ENCODE measurements around the gene HOXB1. TPM values are rescaled to one million over a fixed set of nuclear protein-coding genes. Genes with fewer than 3 reads are reported as not detected.
A peak's percentile ranks its signal among the peaks of the same experiment; 100 is the strongest.

The HOXB1 gene
- total and polyA plus RNA-seq, 2 of the 13 experiments (the other 11 are each of a cell fraction or from before 2014, with no cell fraction given): not detected

DNA sequence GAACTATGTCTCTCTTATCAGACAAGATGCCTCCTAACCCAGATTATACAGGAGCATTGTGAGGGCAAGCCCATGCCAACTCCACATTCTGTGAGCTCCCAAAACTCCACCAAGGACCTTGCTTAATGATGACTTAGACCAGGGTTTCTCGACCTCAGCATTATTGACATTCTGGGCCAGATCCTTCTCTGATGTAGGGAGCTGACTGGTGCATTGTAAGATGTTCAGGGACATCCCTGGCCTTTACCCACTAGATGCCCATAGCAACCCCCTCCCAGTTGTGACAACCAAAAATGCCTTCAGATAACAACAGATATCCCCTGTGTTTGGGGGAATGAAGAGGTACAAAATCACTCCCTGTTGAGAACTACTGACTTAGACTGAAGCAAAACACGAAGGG is 43.6 kb downstream of the HOXB1 start:
- intact Hi-C loops (cut with micrococcal nuclease; ENCODE audit: unreplicated experiment): no loop called here
- Histone ChIP-seq H3K36me3 (replicated peaks in 1 of 2; ENCODE audit: control insufficient read depth in 1 of 2, insufficient read depth in 2 of 2, low read length in 2 of 2) (no peaks in the 10 kb centered on the region), H3K4me2 (ENCODE audit: low read depth, low read length) (no peak overlapping the region), H4K20me1 (ENCODE audit: insufficient read depth, low read length) (no peaks in the 10 kb centered on the region), H3K9ac (ENCODE audit: insufficient read depth, low read depth, low read length) (no peak overlapping the region), H3K9me3 (ENCODE audit: low read length) (no peaks in the 10 kb centered on the region), H3K27ac (ENCODE audit: extremely low read length, insufficient read depth, low read length) (no peak overlapping the region), H3K79me2 (ENCODE audit: insufficient read depth, low read length) (no peaks in the 10 kb centered on the region), H2AFZ (ENCODE audit: low read length) (no peak overlapping the region), H3K27me3 (ENCODE audit: control insufficient read depth in 1 of 2, insufficient read depth in 2 of 2, low read length in 2 of 2) (peaks cover 5 to 55% of the 10 kb centered on the region in 2 experiments; a peak in 4 of 5 replicates), H3K4me1 (ENCODE audit: insufficient read depth, low read length) (no peaks in the 10 kb centered on the region), H3K4me3 (replicated peaks in 1 of 3; ENCODE audit: insufficient read depth in 1 of 3, low read depth in 2 of 3, low read length in 3 of 3) (no peak overlapping the region)
- 0% methylated on average over 2 of the region's 2 CpGs for WGBS (ENCODE audit: low lambda C conversion rate)
- TF ChIP-seq ZNF629 (CRISPR knock-in tag; conservative IDR thresholded peaks at IDR 0.05): no peak
- TF ChIP-seq ISX (CRISPR knock-in tag; conservative IDR thresholded peaks at IDR 0.05): no peak
- TF ChIP-seq MAFK (conservative IDR thresholded peaks at IDR 0.05 in 1 of 2, IDR thresholded peaks at IDR 0.05 in 1 of 2; ENCODE audit: low read length in 2 of 2): peak in 1 of 2 experiments; percentile 20; a peak in 1 of 4 replicates
- TF ChIP-seq ZNF616 (CRISPR knock-in tag; IDR thresholded peaks at IDR 0.05; ENCODE audit: low read depth): no peak
- no peak for TF ChIP-seq CCDC6 (CRISPR knock-in tag; IDR thresholded peaks at IDR 0.05)
- no peak for TF ChIP-seq PAX8 (CRISPR knock-in tag; IDR thresholded peaks at IDR 0.05; ENCODE audit: borderline replicate concordance)
- TF ChIP-seq ATF3 (CRISPR knock-in tag; IDR thresholded peaks at IDR 0.05): no peak
- in situ Hi-C loops (cut with HindIII; ENCODE audit: extremely low pct_ligation_motif_present, low pct_unique_long_range_greater_than_20kb): no loop called here
- no peak for ATAC-seq
- DNase-seq (ENCODE audit: low spot score): no peak
- no peak for FAIRE-seq
- BruUV-seq (replicated peaks): no TSS peak
- POLR2A ChIA-PET: no interaction called here
- CTCF ChIA-PET (ENCODE audit: low intra/inter-chr PET ratio, low total read pairs): no interaction called here

- H3K4me2 ChIP-seq (ENCODE audit: low read depth, low read length): no peak overlapping the region
- H3K9me3 ChIP-seq (ENCODE audit: low read length): no peaks in the 10 kb centered on the region
- no peaks in the 10 kb centered on the region for H3K36me3 ChIP-seq (replicated peaks in 1 of 2; ENCODE audit: control insufficient read depth in 1 of 2, insufficient read depth in 2 of 2, low read length in 2 of 2)
- H3K4me3 ChIP-seq (replicated peaks in 1 of 3; ENCODE audit: insufficient read depth in 1 of 3, low read depth in 2 of 3, low read length in 3 of 3): no peak overlapping the region
- H3K4me1 ChIP-seq (ENCODE audit: insufficient read depth, low read length): no peaks in the 10 kb centered on the region
- no peak overlapping the region for H3K9ac ChIP-seq (ENCODE audit: insufficient read depth, low read depth, low read length)
- no peak for ATAC-seq
- WGBS (ENCODE audit: low lambda C conversion rate): 3% methylated on average over 5 of the region's 5 CpGs
- ChIA-PET CTCF (ENCODE audit: low intra/inter-chr PET ratio, low total read pairs) (no interaction called here), POLR2A (no interaction called here)
- H3K27ac ChIP-seq (ENCODE audit: extremely low read length, insufficient read depth, low read length): no peak overlapping the region
- FAIRE-seq: no peak
- H3K79me2 ChIP-seq (ENCODE audit: insufficient read depth, low read length): no peaks in the 10 kb centered on the region
- H3K27me3 ChIP-seq (ENCODE audit: control insufficient read depth in 1 of 2, insufficient read depth in 2 of 2, low read length in 2 of 2): peaks cover 5 to 59% of the 10 kb centered on the region in 2 experiments; a peak in 4 of 5 replicates
- intact Hi-C loops (cut with micrococcal nuclease; ENCODE audit: unreplicated experiment) (no loop called here), in situ Hi-C loops (cut with HindIII; ENCODE audit: extremely low pct_ligation_motif_present, low pct_unique_long_range_greater_than_20kb) (no loop called here)
- no TSS peak for BruUV-seq (replicated peaks)
- no peak overlapping the region for H2AFZ ChIP-seq (ENCODE audit: low read length)
- no peak for DNase-seq (ENCODE audit: low spot score)
- no peaks in the 10 kb centered on the region for H4K20me1 ChIP-seq (ENCODE audit: insufficient read depth, low read length)
- TF ChIP-seq CERS6 (CRISPR knock-in tag; IDR thresholded peaks at IDR 0.05) (no peak), CEBPB (IDR thresholded peaks at IDR 0.05; ENCODE audit: borderline replicate concordance, low read depth, low read length) (no peak), HHEX (CRISPR knock-in tag; IDR thresholded peaks at IDR 0.05) (no peak), PRMT3 (CRISPR knock-in tag; IDR thresholded peaks at IDR 0.05; ENCODE audit: borderline replicate concordance, low read depth) (no peak), ATAD3A (CRISPR knock-in tag; IDR thresholded peaks at IDR 0.05) (no peak), EP300 (IDR thresholded peaks at IDR 0.05; ENCODE audit: low read depth in 2 of 2, low read length in 2 of 2) (no peak), EP300 (CRISPR knock-in tag; IDR thresholded peaks at IDR 0.05; ENCODE audit: borderline replicate concordance) (no peak), NCOA1 (CRISPR knock-in tag; IDR thresholded peaks at IDR 0.05) (no peak), ZNF296 (CRISPR knock-in tag; conservative IDR thresholded peaks at IDR 0.05) (no peak), DNMT3B (CRISPR knock-in tag; conservative IDR thresholded peaks at IDR 0.05) (no peak), ZNF615 (CRISPR knock-in tag; IDR thresholded peaks at IDR 0.05; ENCODE audit: borderline replicate concordance) (no peak)
- TF ChIP-seq, protein P1, sequence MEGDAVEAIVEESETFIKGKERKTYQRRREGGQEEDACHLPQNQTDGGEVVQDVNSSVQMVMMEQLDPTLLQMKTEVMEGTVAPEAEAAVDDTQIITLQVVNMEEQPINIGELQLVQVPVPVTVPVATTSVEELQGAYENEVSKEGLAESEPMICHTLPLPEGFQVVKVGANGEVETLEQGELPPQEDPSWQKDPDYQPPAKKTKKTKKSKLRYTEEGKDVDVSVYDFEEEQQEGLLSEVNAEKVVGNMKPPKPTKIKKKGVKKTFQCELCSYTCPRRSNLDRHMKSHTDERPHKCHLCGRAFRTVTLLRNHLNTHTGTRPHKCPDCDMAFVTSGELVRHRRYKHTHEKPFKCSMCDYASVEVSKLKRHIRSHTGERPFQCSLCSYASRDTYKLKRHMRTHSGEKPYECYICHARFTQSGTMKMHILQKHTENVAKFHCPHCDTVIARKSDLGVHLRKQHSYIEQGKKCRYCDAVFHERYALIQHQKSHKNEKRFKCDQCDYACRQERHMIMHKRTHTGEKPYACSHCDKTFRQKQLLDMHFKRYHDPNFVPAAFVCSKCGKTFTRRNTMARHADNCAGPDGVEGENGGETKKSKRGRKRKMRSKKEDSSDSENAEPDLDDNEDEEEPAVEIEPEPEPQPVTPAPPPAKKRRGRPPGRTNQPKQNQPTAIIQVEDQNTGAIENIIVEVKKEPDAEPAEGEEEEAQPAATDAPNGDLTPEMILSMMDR (CRISPR knock-in tag; IDR thresholded peaks at IDR 0.05): no peak
These were observed 44.3 kb downstream of the HOXB1 start for GRCh38 chr17:48486557-48486956.
